Smooth muscle cell of bladder (primary cell): ENCODE data around the gene ANKS6. TPM values are rescaled to one million over a fixed set of nuclear protein-coding genes. Genes with fewer than 3 reads are reported as not detected.

ENCODE experiments used
- total RNA-seq: library from RNA; depleted of rRNA; stranded (reverse); fragments of >200 nt; gene quantifications from 2 replicates; pipeline ENCODE4 v1.2.3, GENCODE V29; 2014

ANKS6 gene
- 11.2 and 13.7 TPM in 2 replicates for total RNA-seq

GRCh38 chr9:98796364-98797101, at the start of gene ANKS6:
ANKS6 (minus strand) TSS chr9:98796555; CDS start chr9:98796491, 64 bp downstream.

GRCh38 chr9:98807070-98807813, 10.9 kb upstream of the ANKS6 start, which contains the start of gene GALNT12:
GALNT12 (plus strand) TSS chr9:98807670; CDS start chr9:98807699, 29 bp downstream.

GRCh38 chr9:98708933-98709911, 87.1 kb downstream of the ANKS6 start, which contains the start of gene GABBR2:
GABBR2 (minus strand) TSS chr9:98708935; CDS start chr9:98708737, 198 bp downstream.

Other genes starting within 250 kb of the ANKS6 start
- 2.0 and 12.9 TPM in 2 replicates for gene GABBR2, start 87.6 kb downstream of the ANKS6 start, total RNA-seq
- gene GALNT12, start 11.1 kb upstream of the ANKS6 start, total RNA-seq, result 60.0 and 76.2 TPM in 2 replicates
- gene COL15A1, start 147.4 kb upstream of the ANKS6 start, total RNA-seq, result 164 and 267 TPM in 2 replicates